ENCODE data around the gene CDC7. TPM values are rescaled to one million over a fixed set of nuclear protein-coding genes. Genes with fewer than 3 reads are reported as not detected.

The CDC7 gene
- polyA plus RNA-seq, 3 donors, result 26.1 to 29.2 (median 27.3) TPM

DNA sequence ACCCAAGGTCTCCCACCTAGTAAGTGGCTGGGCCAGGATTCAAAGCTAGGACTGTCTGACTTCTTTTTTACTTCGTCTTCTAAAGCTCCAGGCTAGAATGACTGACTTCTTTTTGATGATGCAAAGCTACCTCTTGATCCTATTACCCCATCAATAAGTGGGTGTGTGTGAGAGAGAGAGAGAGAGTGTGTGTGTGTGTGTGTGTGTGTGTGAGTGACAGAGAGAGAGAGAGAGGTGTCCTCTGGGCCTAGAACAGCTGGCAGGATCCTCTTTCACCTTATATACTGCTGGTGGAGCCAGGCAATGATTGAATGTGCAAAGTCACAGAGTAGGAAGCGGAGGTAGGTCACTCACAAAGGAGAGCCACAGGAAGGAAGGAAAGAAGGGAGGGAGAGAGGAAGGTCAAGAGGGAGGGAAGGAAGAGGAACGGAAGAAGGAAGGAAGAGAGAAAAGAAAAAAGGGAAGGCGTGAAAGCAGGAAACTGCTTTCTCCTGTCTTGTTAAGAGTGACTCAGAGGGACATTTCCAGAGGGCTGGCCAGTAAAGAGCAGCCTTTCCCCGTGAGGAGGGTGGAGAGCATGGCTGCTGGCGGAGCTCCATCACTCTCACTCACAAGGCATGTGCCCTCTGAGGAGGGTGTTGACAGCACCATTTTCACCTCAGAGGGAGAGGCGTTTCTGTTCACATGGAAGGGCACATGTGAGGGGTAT is 68.9 kb downstream of the CDC7 start:
- no peak for DNase-seq

DNA sequence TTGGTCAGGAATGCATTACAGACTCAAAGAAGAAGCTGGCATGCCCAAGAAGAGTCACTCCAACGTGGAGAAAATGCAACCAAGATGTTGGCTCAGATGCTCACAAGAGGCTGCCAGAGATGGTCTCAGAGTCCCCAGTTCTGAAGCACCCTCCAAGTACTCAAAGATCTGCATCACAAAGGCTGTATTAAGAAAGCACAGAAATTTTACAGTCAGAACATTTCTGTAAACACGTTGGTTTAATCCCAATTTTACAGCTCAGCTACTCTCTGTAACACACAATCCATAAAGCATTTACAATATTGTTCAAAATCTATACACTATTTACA is 69.4 kb downstream of the CDC7 start:
- no peak for DNase-seq

DNA sequence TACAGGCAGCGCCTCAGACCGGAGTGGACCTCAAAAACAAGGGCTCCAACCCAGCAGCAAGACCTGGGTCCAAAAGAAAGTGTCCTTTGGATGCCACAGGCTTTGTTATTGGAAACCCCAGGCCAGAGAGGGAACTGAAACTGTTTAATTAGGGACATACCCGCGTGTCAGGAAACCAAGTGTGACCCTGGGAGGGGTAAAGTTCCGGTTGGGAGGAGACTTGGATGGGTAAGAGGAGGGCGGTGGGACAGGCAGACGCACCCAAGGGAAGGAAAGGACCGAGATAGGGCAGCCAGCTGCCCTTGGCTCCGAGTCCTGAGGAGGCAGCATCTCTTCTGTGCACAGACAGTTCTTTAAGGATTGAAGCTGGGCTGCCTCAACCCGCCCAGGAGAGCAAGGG is 71.4 kb downstream of the CDC7 start:
- no peak for DNase-seq

Other genes with a start within 250 kb of the CDC7 start
- 1 to 10 TPM; 5.2 to 8.5 (median 7.4) TPM for gene HFM1, start 96.0 kb upstream of the CDC7 start, polyA plus RNA-seq (ENCODE audit: insufficient read length in 3 of 3)